Ishikawa (cell line): ENCODE data around the gene KIF6.

ENCODE experiments used
- CREB1 ChIP-seq: IDR thresholded peaks from 2 replicates; pipeline ENCODE4 v1.6.1; 2012; ENCODE audit warnings: low read depth
- EGR1 ChIP-seq: IDR thresholded peaks from 2 replicates; pipeline ENCODE4 v1.6.1; 2012
- EP300 ChIP-seq: IDR thresholded peaks from 2 replicates; pipeline ENCODE4 v1.6.1; 2012; ENCODE audit warnings: borderline replicate concordance
- MAX ChIP-seq: IDR thresholded peaks from 2 replicates; pipeline ENCODE4 v1.6.1; 2012
- NFIC ChIP-seq: IDR thresholded peaks from 2 replicates; pipeline ENCODE4 v1.6.1; 2012
- RAD21 ChIP-seq: IDR thresholded peaks from 2 replicates; pipeline ENCODE4 v1.6.1; 2012; ENCODE audit warnings: low read depth
- REST ChIP-seq: IDR thresholded peaks from 2 replicates; pipeline ENCODE4 v1.6.1; 2012; ENCODE audit warnings: low read depth, mild to moderate bottlenecking
- TAF1 ChIP-seq: IDR thresholded peaks from 2 replicates; pipeline ENCODE4 v1.6.1; 2012; ENCODE audit warnings: low read depth, mild to moderate bottlenecking
- USF1 ChIP-seq: IDR thresholded peaks from 2 replicates; pipeline ENCODE4 v1.6.1; 2012
- YY1 ChIP-seq: IDR thresholded peaks from 2 replicates; pipeline ENCODE4 v1.6.1; 2012; ENCODE audit warnings: low read depth
- ZBTB7A ChIP-seq: IDR thresholded peaks from 2 replicates; pipeline ENCODE4 v1.6.1; 2012; ENCODE audit warnings: low read depth

- TF ChIP-seq RAD21 (no peak), REST (no peak), EGR1 (no peak), YY1 (no peak), TAF1 (no peak), ZBTB7A (no peak), NFIC (no peak), USF1 (no peak), EP300 (no peak), CREB1 (no peak), MAX (no peak)
Observed at GRCh38 chr6:39470506-39470905, 254.7 kb downstream of the KIF6 start.
